Esophagus squamous epithelium (tissue), 5 donors: ENCODE measurements around the gene CYB561D2. TPM values are rescaled to one million over a fixed set of nuclear protein-coding genes. Genes with fewer than 3 reads are reported as not detected.

Experiments
- DNase-seq: peaks from one replicate; lab custom pipeline; 2025; lab: John Stamatoyannopoulos, UW
- H3K27ac ChIP-seq, 4 donors: fragments of 200-600 bp; sonication (generic); one replicate each; pipeline ENCODE4 v1.5.1; 2016 to 2019; ENCODE audit warnings: mild to moderate bottlenecking in 1 of 4
- H3K27me3 ChIP-seq, 4 donors: fragments of 200-600 bp; sonication (generic); 1 replicate in 3 of 4; 2 replicates in 1 of 4; pipeline versions ENCODE4 v1.5.1 to v1.6.0; 2017 to 2021; ENCODE audit warnings: antibody characterized with exemption in 1 of 4
- H3K36me3 ChIP-seq, 3 donors: fragments of 200-600 bp; sonication (generic); one replicate each; pipeline ENCODE4 v1.5.1; 2016 to 2019
- H3K4me1 ChIP-seq, 3 donors: fragments of 200-600 bp; sonication (generic); one replicate each; pipeline ENCODE4 v1.5.1; 2017 to 2019
- H3K4me3 ChIP-seq, 4 donors: fragments of 200-600 bp; sonication (generic); 1 replicate in 3 of 4; 2 replicates in 1 of 4; pipeline ENCODE4 v1.5.1; 2016 to 2019; ENCODE audit warnings: mild to moderate bottlenecking in 2 of 4, moderate library complexity in 1 of 4
- H3K9me3 ChIP-seq, 3 donors: fragments of 200-600 bp; sonication (generic); one replicate each; pipeline ENCODE4 v1.5.1; 2016 to 2019
- POLR2A ChIP-seq, 4 donors: fragments of 450-650 bp; IDR thresholded peaks; one replicate each; pipeline ENCODE4 v1.6.1; 2017; ENCODE audit warnings: antibody characterized with exemption in 4 of 4, mild to moderate bottlenecking in 4 of 4, moderate library complexity in 3 of 4
- WGBS, 2 donors: methylation state at CpG; one replicate each; pipeline ENCODE4 v1.1.5; 2018; 5-methylcytosine and 5-hydroxymethylcytosine counted together
- intact Hi-C: fragments of 100-400 bp; cut with DNase I; formaldehyde crosslinking; loops from one replicate; pipeline ENCODE4 v1.15.0; 2022
- total RNA-seq, 4 donors: library from RNA; depleted of rRNA; stranded (reverse); fragments of >200 nt; gene quantifications; one replicate each; pipeline ENCODE4 v1.1.0, GENCODE V29; 2016
- TF ChIP-seq, protein P1 (sequence below), 6 experiments: fragments of 450-650 bp in 4 of 6; fragments of 200-600 bp in 2 of 6; sonication (generic) in 2 of 6; IDR thresholded peaks; one replicate each; pipeline ENCODE4 v1.5.1; 2016 to 2019; ENCODE audit warnings: antibody characterized with exemption in 6 of 6, mild to moderate bottlenecking in 4 of 6, moderate library complexity in 4 of 6
- donor health status: DM: yes; HTN: yes; CAD: no.

The CYB561D2 gene
- total RNA-seq, 4 donors from 2014 or later, result 18.1 to 21.9 (median 20.5) TPM

DNA sequence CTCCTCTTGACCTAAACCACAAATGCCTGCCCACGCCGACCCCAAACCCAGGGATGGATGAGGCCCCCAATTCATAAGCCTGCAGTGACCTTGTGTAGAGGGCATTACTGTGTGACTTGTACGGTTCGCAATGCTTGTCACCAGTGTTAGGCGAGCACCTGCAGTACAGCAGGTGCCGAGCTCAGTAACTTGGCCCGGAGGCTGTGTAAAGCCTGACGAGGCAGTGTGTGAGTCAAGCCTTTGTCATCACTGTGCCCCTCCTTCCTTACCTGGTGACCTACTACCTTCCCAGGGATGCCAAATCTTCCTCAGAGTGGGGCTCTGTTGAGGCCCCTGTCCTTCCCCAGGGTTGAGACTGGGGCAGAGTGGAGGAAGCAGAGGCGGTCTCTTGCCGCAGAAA is 45.8 kb downstream of the CYB561D2 start:
- 36 to 70% methylated on average over 7 to 10 of the region's 10 CpGs for WGBS, 2 donors
- H3K36me3 ChIP-seq, result no peaks in the 10 kb centered on the region
- TF ChIP-seq, protein P1, sequence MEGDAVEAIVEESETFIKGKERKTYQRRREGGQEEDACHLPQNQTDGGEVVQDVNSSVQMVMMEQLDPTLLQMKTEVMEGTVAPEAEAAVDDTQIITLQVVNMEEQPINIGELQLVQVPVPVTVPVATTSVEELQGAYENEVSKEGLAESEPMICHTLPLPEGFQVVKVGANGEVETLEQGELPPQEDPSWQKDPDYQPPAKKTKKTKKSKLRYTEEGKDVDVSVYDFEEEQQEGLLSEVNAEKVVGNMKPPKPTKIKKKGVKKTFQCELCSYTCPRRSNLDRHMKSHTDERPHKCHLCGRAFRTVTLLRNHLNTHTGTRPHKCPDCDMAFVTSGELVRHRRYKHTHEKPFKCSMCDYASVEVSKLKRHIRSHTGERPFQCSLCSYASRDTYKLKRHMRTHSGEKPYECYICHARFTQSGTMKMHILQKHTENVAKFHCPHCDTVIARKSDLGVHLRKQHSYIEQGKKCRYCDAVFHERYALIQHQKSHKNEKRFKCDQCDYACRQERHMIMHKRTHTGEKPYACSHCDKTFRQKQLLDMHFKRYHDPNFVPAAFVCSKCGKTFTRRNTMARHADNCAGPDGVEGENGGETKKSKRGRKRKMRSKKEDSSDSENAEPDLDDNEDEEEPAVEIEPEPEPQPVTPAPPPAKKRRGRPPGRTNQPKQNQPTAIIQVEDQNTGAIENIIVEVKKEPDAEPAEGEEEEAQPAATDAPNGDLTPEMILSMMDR (IDR thresholded peaks at IDR 0.05), result no peak
- no peak for TF ChIP-seq POLR2A (IDR thresholded peaks at IDR 0.05)
- intact Hi-C loops, result no loop called here
- peaks cover 0 to 61% (median 0%) of the 10 kb centered on the region in 4 donors for H3K27me3 ChIP-seq
- H3K27ac ChIP-seq, result no peak overlapping the region
- DNase-seq, result no peak
- no peaks in the 10 kb centered on the region for H3K9me3 ChIP-seq
- H3K4me1 ChIP-seq, result peaks cover 0 to 3% (median 0%) of the 10 kb centered on the region in 3 donors
- no peak overlapping the region for H3K4me3 ChIP-seq

DNA sequence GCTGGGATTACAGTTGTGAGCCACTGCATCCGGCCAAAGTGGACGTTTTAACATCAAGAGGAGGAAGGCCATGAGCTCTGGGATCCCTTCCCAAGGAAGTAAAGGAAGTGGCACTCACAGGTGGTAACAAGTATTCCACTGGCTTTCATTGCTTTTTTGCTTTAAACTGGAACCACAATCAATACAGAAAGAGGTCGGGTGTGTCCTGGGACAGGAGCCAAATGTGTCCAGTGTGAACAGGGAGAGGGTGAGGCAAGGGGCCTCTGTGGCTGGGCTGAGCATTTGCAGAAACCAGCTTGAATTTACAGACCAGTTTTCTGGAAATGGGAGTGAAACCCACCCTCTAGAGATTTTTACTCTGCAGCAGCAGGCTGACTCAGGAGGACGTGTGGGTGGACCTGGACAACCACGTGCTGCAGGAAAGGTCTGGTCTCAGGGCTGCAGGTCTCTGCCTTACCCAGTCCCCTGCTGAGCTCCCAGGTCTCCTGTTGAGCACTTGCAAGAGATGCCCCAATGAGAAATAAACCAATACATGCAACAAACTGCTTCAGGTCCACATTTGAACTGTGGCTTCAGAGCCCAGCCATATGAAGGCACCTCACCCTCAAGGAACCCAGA is 51.4 kb downstream of the CYB561D2 start:
- Histone ChIP-seq H3K27ac (no peak overlapping the region), H3K4me3 (no peak overlapping the region), H3K4me1 (peaks cover 0 to 6% (median 0%) of the 10 kb centered on the region in 3 donors), H3K9me3 (no peaks in the 10 kb centered on the region), H3K36me3 (no peaks in the 10 kb centered on the region), H3K27me3 (peaks cover 0 to 43% (median 0%) of the 10 kb centered on the region in 4 donors)
- no peak for DNase-seq
- intact Hi-C loops, result no loop called here
- WGBS, 2 donors, result 15 to 23% methylated on average over 3 to 5 of the region's 5 CpGs
- TF ChIP-seq POLR2A (IDR thresholded peaks at IDR 0.05), result no peak
- TF ChIP-seq, protein P1 (IDR thresholded peaks at IDR 0.05), result no peak

Other genes starting within 250 kb of the CYB561D2 start
- 100 to 1,000 TPM in 3 of 4 donors, 10 to 100 TPM in 1; 56.8 to 146 (median 109) TPM for gene SEMA3F, start 195.5 kb upstream of the CYB561D2 start, total RNA-seq
- not detected for gene GNAT1, start 159.3 kb upstream of the CYB561D2 start, total RNA-seq
- gene SLC38A3, start 145.6 kb upstream of the CYB561D2 start, total RNA-seq, result not detected
- gene GNAI2, start 114.7 kb upstream of the CYB561D2 start, total RNA-seq, result 100 to 1,000 TPM in 2 of 4 donors, 10 to 100 TPM in 2; 39.8 to 122 (median 76.5) TPM
- 1 to 10 TPM in 3 of 4 donors, under 1 TPM in 1; 0.70 to 8.2 (median 2.4) TPM for gene SEMA3B, start 81.7 kb upstream of the CYB561D2 start, total RNA-seq
- gene LSMEM2, start 71.8 kb upstream of the CYB561D2 start, total RNA-seq, result not detected
- gene IFRD2, start 58.4 kb upstream of the CYB561D2 start, total RNA-seq, result 100 to 1,000 TPM in 1 of 4 donors, 10 to 100 TPM in 3; 49.0 to 100 (median 72.9) TPM
- 1 to 10 TPM; 5.3 to 7.9 (median 5.8) TPM for gene HYAL3, start 51.5 kb upstream of the CYB561D2 start, total RNA-seq
- gene NAA80, start 51.5 kb upstream of the CYB561D2 start, total RNA-seq, result 10 to 100 TPM in 1 of 4 donors, 1 to 10 TPM in 3; 6.0 to 16.2 (median 7.7) TPM
- gene HYAL1, start 47.3 kb upstream of the CYB561D2 start, total RNA-seq, result 1 to 10 TPM; 1.8 to 8.9 (median 4.8) TPM
- gene HYAL2, start 28.1 kb upstream of the CYB561D2 start, total RNA-seq, result 10 to 100 TPM; 36.7 to 68.9 (median 51.5) TPM
- gene TUSC2, start 22.6 kb upstream of the CYB561D2 start, total RNA-seq, result 10 to 100 TPM; 16.0 to 42.9 (median 27.4) TPM
- 10 to 100 TPM; 11.9 to 31.7 (median 24.9) TPM for gene RASSF1, start 10.0 kb upstream of the CYB561D2 start, total RNA-seq
- 1 to 10 TPM in 1 of 4 donors, not detected in 3; 1.1 TPM for gene ZMYND10, start 5.1 kb upstream of the CYB561D2 start, total RNA-seq
- gene NPRL2, start 87 bp upstream of the CYB561D2 start, total RNA-seq, result 10 to 100 TPM; 10.4 to 21.2 (median 16.1) TPM
- gene TMEM115, start 8.7 kb downstream of the CYB561D2 start, total RNA-seq, result 10 to 100 TPM; 24.2 to 41.6 (median 30.6) TPM
- gene CACNA2D2, start 152.8 kb downstream of the CYB561D2 start, total RNA-seq, result under 1 TPM in 3 of 4 donors, not detected in 1; 0.18 to 0.57 (median 0.35) TPM
- gene C3orf18, start 216.9 kb downstream of the CYB561D2 start, total RNA-seq, result 1 to 10 TPM in 2 of 4 donors, under 1 TPM in 2; 0.15 to 3.2 (median 1.2) TPM
- 10 to 100 TPM in 1 of 4 donors, 1 to 10 TPM in 3; 4.4 to 11.8 (median 4.9) TPM for gene HEMK1, start 218.7 kb downstream of the CYB561D2 start, total RNA-seq